Endothelial cell of umbilical vein (primary cell): ENCODE measurements around the gene WDPCP. TPM values are rescaled to one million over a fixed set of nuclear protein-coding genes. Genes with fewer than 3 reads are reported as not detected.

Experiments
- BruUV-seq: library from RNA; stranded (reverse); fragments of 400-500 nt; replicated peaks from 2 replicates; lab custom pipeline; 2021; lab: Mats Ljungman, UMichigan
- CTCF ChIA-PET: fragments of 300-600, 350-600 bp; sonication (Branson Sonifier 250); formaldehyde crosslinking; loops from one replicate; lab custom pipeline; 2021; ENCODE audit warnings: antibody characterized with exemption, inconsistent platforms; lab: Charles Lee
- POLR2A ChIA-PET: fragments of 300-600, 350-600 bp; sonication (Branson Sonifier 250); formaldehyde crosslinking; loops from one replicate; lab custom pipeline; 2021; ENCODE audit warnings: antibody characterized with exemption, inconsistent platforms; lab: Charles Lee
- DNase-seq: peaks from one replicate; pipeline ENCODE4 v3.0.0-alpha.2; 2011; ENCODE audit warnings: low read depth, low spot score
- FAIRE-seq: peaks from 2 replicates; lab custom pipeline; 2011; peaks lifted over from hg19 to GRCh38; lab: Jason Lieb, UNC
- H2AFZ ChIP-seq: 2 replicates; pipeline ENCODE4 v1.6.0; 2012; ENCODE audit warnings: low read depth, low read length, control low read depth, inconsistent platforms
- H3K27ac ChIP-seq: 2 replicates; pipeline ENCODE4 v1.5.1; 2011; ENCODE audit warnings: low read depth, mild to moderate bottlenecking, control low read depth, low read length, moderate library complexity; ENCODE audit not compliant: insufficient read depth
- H3K27me3 ChIP-seq, 2 experiments: 2 replicates each; pipeline versions ENCODE4 v1.6.0 to v1.6.1; 2011; ENCODE audit warnings: low read length in 2 of 2, mixed read lengths in 1 of 2; ENCODE audit not compliant: control insufficient read depth in 2 of 2, insufficient read depth in 2 of 2
- H3K36me3 ChIP-seq, 2 experiments: 2 replicates in 1 of 2; 3 replicates in 1 of 2; pipeline ENCODE4 v1.5.1; 2011; ENCODE audit warnings: low read length in 2 of 2, mild to moderate bottlenecking in 1 of 2, moderate library complexity in 1 of 2; ENCODE audit not compliant: control insufficient read depth in 2 of 2, insufficient read depth in 2 of 2; ENCODE audit errors: extremely low read depth in 1 of 2
- H3K4me1 ChIP-seq: 3 replicates; pipeline ENCODE4 v1.5.1; 2011; ENCODE audit warnings: mild to moderate bottlenecking, low read length; ENCODE audit not compliant: control insufficient read depth, insufficient read depth; ENCODE audit errors: extremely low read depth
- H3K4me2 ChIP-seq: 2 replicates; pipeline ENCODE4 v1.6.1; 2011; ENCODE audit warnings: low read length, control low read depth, mixed read lengths; ENCODE audit not compliant: insufficient read depth
- H3K4me3 ChIP-seq, 3 experiments: fragments of 200-600 bp in 1 of 3; sonication (generic), shearing (Covaris generic) in 1 of 3; replicated peaks in 1 of 3; 2 replicates each; pipeline ENCODE4 v1.5.1; 2011 to 2016; ENCODE audit warnings: control low read depth in 3 of 3, low read length in 3 of 3, mild to moderate bottlenecking in 2 of 3, inconsistent platforms in 1 of 3, low read depth in 1 of 3, moderate library complexity in 1 of 3; ENCODE audit not compliant: insufficient read depth in 1 of 3
- H3K79me2 ChIP-seq: 2 replicates; pipeline ENCODE4 v1.6.0; 2012; ENCODE audit warnings: low read length, inconsistent platforms; ENCODE audit not compliant: control insufficient read depth, insufficient read depth
- H3K9ac ChIP-seq: replicated peaks from 2 replicates; pipeline ENCODE3; 2011; ENCODE audit warnings: low read length, control low read depth; ENCODE audit not compliant: insufficient read depth; ENCODE audit errors: extremely low read depth
- H3K9me1 ChIP-seq: replicated peaks from 3 replicates; pipeline ENCODE4 v1.6.0; 2011; ENCODE audit warnings: mild to moderate bottlenecking, low read length; ENCODE audit not compliant: control insufficient read depth, insufficient read depth; ENCODE audit errors: extremely low read depth
- H3K9me3 ChIP-seq: replicated peaks from 2 replicates; pipeline ENCODE4 v1.5.1; 2012; ENCODE audit warnings: low read length, inconsistent platforms; ENCODE audit not compliant: control insufficient read depth, insufficient read depth
- H4K20me1 ChIP-seq: replicated peaks from 2 replicates; pipeline ENCODE3; 2011; ENCODE audit warnings: mild to moderate bottlenecking, low read length; ENCODE audit not compliant: control insufficient read depth, insufficient read depth; ENCODE audit errors: extremely low read depth
- CTCF ChIP-seq, 2 donors: IDR thresholded peaks; 1 replicate in 1 of 2; 2 replicates in 1 of 2; pipeline ENCODE4 v1.5.1; 2011; ENCODE audit warnings: low read length in 2 of 2, mild to moderate bottlenecking in 2 of 2, moderate library complexity in 2 of 2, control low read depth in 1 of 2, inconsistent platforms in 1 of 2, low read depth in 1 of 2; ENCODE audit not compliant: insufficient read depth in 1 of 2; ENCODE audit errors: extremely low read depth in 1 of 2
- EZH2 ChIP-seq: IDR thresholded peaks from 2 replicates; pipeline ENCODE4 v1.6.1; 2012; ENCODE audit warnings: borderline replicate concordance, low read depth, mild to moderate bottlenecking, moderate library complexity, low read length, inconsistent platforms; ENCODE audit not compliant: severe bottlenecking
- FOS ChIP-seq: IDR thresholded peaks from 2 replicates; pipeline ENCODE4 v1.6.1; 2011; ENCODE audit warnings: mild to moderate bottlenecking, low read length, moderate library complexity, borderline replicate concordance; ENCODE audit not compliant: insufficient read depth
- GATA2 ChIP-seq: IDR thresholded peaks from 2 replicates; pipeline ENCODE4 v1.7.0; 2011; ENCODE audit warnings: low read depth, mild to moderate bottlenecking, moderate library complexity, mixed read lengths, low read length; ENCODE audit not compliant: insufficient read length, insufficient read depth
- JUN ChIP-seq: IDR thresholded peaks from 2 replicates; pipeline ENCODE4 v1.6.1; 2011; ENCODE audit warnings: borderline replicate concordance, low read depth; ENCODE audit not compliant: insufficient read length, insufficient read depth
- MAX ChIP-seq: IDR thresholded peaks from 2 replicates; pipeline ENCODE4 v1.6.1; 2011; ENCODE audit not compliant: insufficient read depth, insufficient read length
- MYC ChIP-seq: IDR thresholded peaks from one replicate; pipeline ENCODE4 v1.6.1; 2011; ENCODE audit warnings: mild to moderate bottlenecking, low read depth, low read length
- POLR2A ChIP-seq: IDR thresholded peaks from 2 replicates; pipeline ENCODE4 v1.6.1; 2012; ENCODE audit warnings: low read depth, mild to moderate bottlenecking, control low read depth, low read length
- POLR2AphosphoS5 ChIP-seq: IDR thresholded peaks from 2 replicates; pipeline ENCODE4 v1.6.1; 2012; ENCODE audit warnings: low read depth, mild to moderate bottlenecking, control low read depth, low read length, moderate library complexity; ENCODE audit not compliant: insufficient read depth
- dilution Hi-C: fragments of 300-500 bp; cut with MboI; formaldehyde crosslinking; loops from one replicate; pipeline ENCODE4 v1.15.0; 2019; ENCODE audit warnings: low sequenced_read_pairs; ENCODE audit not compliant: extremely low pct_ligation_motif_present
- intact Hi-C: fragments of 100-400 bp; cut with micrococcal nuclease; formaldehyde crosslinking; loops from one replicate; pipeline ENCODE4 v1.10.0; 2022
- polyA plus RNA-seq, 4 experiments: library from polyadenylated mRNA; depleted of rRNA in 3 of 4; stranded (reverse) in 3 of 4; unstranded in 1 of 4; fragments of >200 nt; gene quantifications; 2 replicates each; pipeline versions ENCODE4 v1.2.1 to v1.2.3, GENCODE V29; 2011 to 2012; ENCODE audit warnings: missing spikeins in 1 of 4
- total RNA-seq: library from RNA; stranded (reverse); gene quantifications from 2 replicates; pipeline ENCODE4 v1.2.3, GENCODE V29; 2021

Gene WDPCP
- total and polyA plus RNA-seq, 2 donors (not counting 3 experiments of a cell fraction or from before 2014, with no cell fraction given), result 4.0 to 8.8 TPM

GRCh38 chr2:63379451-63379850 is 208.8 kb downstream of the WDPCP start:
- no peak for FAIRE-seq
- DNase-seq, result no peak
- intact Hi-C loops, result no loop called here
- dilution Hi-C loops, result no loop called here
- Histone ChIP-seq H3K27me3 (no peaks in the 10 kb centered on the region), H3K4me1 (no peaks in the 10 kb centered on the region), H4K20me1 (no peaks in the 10 kb centered on the region), H3K9me1 (no peaks in the 10 kb centered on the region), H3K79me2 (no peaks in the 10 kb centered on the region), H3K36me3 (no peaks in the 10 kb centered on the region), H3K4me2 (no peak overlapping the region), H3K27ac (no peak overlapping the region), H3K9me3 (no peaks in the 10 kb centered on the region), H3K9ac (no peak overlapping the region), H2AFZ (no peak overlapping the region), H3K4me3 (no peak overlapping the region)
- no TSS peak for BruUV-seq
- ChIA-PET POLR2A (no interaction called here), CTCF (no interaction called here)
- TF ChIP-seq MYC, result no peak
- TF ChIP-seq CTCF (IDR thresholded peaks at IDR 0.05; ENCODE audit: extremely low read depth in 1 of 2, insufficient read depth in 1 of 2, low read depth in 1 of 2, low read length in 2 of 2), result no peak
- no peak for TF ChIP-seq POLR2A
- TF ChIP-seq JUN, result no peak
- no peak for TF ChIP-seq FOS
- no peak for TF ChIP-seq EZH2
- TF ChIP-seq GATA2, result no peak
- TF ChIP-seq POLR2AphosphoS5, result no peak
- no peak for TF ChIP-seq MAX
